Neural progenitor cell (in vitro differentiated cells): ENCODE data around the gene CDK5RAP2.

Experiments used
- CTCF ChIP-seq: fragments of 200-600 bp; sonication (generic); IDR thresholded peaks from 2 replicates; pipeline ENCODE4 v1.5.1; 2017; ENCODE audit warnings: antibody characterized with exemption, mild to moderate bottlenecking
- EZH2 ChIP-seq: fragments of 200-600 bp; sonication (generic); IDR thresholded peaks from 2 replicates; pipeline ENCODE4 v1.6.1; 2017; ENCODE audit warnings: antibody characterized with exemption, mild to moderate bottlenecking, moderate library complexity
- EZH2phosphoT487 ChIP-seq: fragments of 200-600 bp; sonication (generic); IDR thresholded peaks from 2 replicates; pipeline ENCODE4 v1.6.1; 2017; ENCODE audit warnings: antibody characterized with exemption

GRCh38 chr9:120440791-120441190 is 139.2 kb downstream of the CDK5RAP2 start:
- TF ChIP-seq CTCF = no peak
- no peak for TF ChIP-seq EZH2phosphoT487
- no peak for TF ChIP-seq EZH2
